SKM-1 treated with dmso at 0.1 percent for 144 hours (cell line): ENCODE measurements around the gene FHOD3.

ENCODE experiments used
- DNase-seq: peaks from one replicate; lab custom pipeline; 2025; ENCODE audit not compliant: unreplicated experiment; lab: John Stamatoyannopoulos, UW

FHOD3 gene

GRCh38 chr18:36613810-36614209 is 316.3 kb downstream of the FHOD3 start:
- no peak for DNase-seq

GRCh38 chr18:36620788-36621187 is 323.3 kb downstream of the FHOD3 start:
- DNase-seq, result no peak

GRCh38 chr18:36622610-36623009 is 325.1 kb downstream of the FHOD3 start:
- DNase-seq, result no peak

DNA sequence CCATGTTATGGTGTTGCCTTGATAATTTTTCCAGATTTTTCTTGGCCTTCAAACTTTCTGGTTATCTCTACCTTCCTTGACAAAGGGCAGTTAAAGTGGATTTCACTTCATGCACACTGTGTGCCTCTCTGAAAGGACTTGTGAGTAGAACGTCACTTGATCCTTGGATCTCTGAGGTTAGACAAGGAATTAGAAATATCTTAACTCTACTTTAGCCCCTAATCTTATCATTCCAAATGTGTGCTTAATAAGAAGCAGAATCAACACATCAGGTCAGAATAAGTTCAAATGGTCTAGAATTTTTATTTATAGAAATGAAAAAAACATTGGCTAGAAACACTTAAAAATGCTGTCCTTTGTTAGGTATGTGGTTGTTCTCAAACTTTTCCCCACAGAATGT is 325.6 kb downstream of the FHOD3 start:
- no peak for DNase-seq

DNA sequence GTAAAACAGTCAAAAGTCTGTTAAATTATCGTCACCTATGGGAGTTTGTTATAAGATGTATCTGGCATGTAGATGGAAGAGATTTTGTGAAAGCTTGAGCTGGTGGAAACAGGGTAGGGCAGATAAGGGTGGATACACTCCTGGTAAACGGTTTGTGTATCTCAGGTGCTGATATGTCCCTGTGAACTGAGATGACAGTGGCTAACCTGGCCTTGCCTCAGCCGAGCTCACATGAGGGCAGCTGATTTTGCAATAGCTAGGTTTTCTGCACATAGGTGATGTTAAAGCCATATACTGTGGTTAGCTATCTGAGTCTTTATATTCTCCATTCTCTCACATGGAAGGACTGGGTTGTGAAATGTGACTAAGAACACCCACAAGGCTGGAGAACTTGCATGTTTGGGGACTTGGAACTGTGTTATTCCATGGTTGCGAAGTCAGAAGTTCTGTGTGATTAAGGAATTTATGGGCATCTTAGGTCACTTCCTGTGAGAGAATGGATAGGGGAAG is 326.2 kb downstream of the FHOD3 start:
- DNase-seq, result no peak

- DNase-seq, result no peak
Measured at GRCh38 chr18:36624451-36625167, 327.1 kb downstream of the FHOD3 start.

GRCh38 chr18:36625386-36625785 is 327.9 kb downstream of the FHOD3 start:
- no peak for DNase-seq

- no peak for DNase-seq
Measured at GRCh38 chr18:36627637-36628036, 330.1 kb downstream of the FHOD3 start.

- no peak for DNase-seq
Measured at GRCh38 chr18:36628435-36629137, 331.1 kb downstream of the FHOD3 start.

DNA sequence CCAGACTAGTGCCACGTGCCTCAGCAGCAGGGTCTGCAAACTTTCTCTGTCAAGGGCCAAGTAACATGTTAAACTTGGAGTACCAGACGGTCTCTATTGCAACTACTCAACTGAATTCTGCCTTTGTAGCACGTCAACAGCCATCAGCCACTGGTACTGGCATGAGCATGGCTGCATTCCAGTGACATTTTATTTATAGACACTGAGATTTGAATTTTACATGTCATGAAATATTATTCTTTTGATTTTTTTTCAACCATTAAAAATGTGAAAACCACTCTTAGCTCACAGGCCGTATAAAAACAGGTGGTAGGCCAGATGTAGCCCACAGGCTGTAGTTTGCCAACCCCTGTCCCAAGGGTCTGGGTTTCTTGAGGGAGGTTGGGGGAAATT is 331.6 kb downstream of the FHOD3 start:
- DNase-seq, result no peak

- no peak for DNase-seq
Measured at GRCh38 chr18:36629836-36630235, 332.3 kb downstream of the FHOD3 start.

DNA sequence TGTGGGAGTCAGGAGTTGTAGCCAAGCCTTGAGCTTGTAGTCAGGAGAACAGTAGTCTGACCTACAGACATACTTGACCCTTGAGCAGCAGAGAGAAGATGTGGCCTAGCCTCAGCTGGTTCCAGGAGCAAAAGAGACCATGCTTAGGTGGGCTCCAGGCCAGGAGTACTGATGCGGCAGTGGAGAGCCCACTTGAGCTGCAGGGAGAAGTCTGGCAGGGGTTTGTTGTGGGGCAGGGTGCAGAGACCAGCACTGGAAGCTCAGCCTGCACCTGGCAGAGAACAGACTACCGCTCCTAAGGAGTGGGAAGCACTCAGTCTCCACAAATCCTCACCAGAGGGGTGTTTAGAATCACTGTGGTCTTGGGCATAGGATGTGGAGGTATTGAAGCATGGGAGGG is 333.4 kb downstream of the FHOD3 start:
- DNase-seq, result no peak

DNA sequence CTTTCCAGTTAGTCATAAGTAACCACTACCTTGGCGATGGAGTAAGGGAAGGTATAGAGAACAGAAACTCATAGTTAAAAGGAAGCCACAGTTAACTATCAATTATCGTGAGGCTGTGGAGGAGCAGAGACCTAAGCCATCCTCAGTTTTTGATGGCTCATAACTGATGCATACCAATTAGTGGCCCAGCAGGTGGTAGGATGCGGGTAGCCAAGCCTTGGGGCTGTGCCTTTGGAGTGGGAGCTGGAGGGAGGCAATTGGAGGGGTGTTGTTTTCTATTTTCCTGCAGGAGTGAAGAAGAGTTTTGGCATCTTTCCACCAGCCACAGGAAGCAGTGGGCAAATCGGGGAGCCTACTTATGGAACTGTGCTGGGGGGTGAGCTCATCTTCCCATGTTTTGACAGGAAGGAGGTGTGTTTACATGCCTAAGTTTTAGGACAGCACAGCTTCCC is 336.5 kb downstream of the FHOD3 start:
- no peak for DNase-seq

DNA sequence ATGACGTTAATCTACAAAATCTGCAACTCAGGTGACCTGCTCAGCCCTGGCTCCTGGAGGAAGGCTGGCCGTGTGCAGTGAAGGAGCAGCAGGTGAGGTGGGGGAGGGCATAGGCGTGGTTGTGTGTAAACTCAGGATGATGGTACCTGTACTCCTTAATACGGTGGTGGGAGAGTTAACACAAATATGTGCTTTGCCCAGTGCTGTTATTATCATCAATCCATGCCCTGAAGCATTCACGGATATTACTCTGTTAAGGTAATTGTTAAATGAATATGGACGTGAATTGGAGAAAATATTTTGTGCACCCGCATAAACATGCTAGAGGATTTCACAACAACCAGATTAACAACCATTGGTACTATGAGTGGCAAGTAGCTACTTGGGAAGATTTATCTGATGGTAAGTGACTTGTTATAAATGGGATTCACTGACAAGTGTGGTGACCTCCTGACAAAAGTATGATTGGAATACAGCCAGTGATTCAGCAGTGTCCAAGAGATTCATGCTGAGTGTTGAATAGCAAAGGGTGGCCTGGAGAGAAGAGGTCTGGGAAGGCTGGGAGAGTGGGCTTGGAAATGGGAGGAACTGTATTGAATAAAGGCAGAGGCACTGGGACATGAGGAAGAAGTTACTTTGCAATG is 337.2 kb downstream of the FHOD3 start:
- DNase-seq, result no peak

GRCh38 chr18:36635414-36636096 is 338.0 kb downstream of the FHOD3 start:
- DNase-seq, result no peak

- DNase-seq, result no peak
Measured at GRCh38 chr18:36636237-36636817, 338.8 kb downstream of the FHOD3 start.

GRCh38 chr18:36638224-36638623 is 340.7 kb downstream of the FHOD3 start:
- DNase-seq, result no peak

GRCh38 chr18:36640021-36640952 is 342.8 kb downstream of the FHOD3 start:
- DNase-seq, result no peak

DNA sequence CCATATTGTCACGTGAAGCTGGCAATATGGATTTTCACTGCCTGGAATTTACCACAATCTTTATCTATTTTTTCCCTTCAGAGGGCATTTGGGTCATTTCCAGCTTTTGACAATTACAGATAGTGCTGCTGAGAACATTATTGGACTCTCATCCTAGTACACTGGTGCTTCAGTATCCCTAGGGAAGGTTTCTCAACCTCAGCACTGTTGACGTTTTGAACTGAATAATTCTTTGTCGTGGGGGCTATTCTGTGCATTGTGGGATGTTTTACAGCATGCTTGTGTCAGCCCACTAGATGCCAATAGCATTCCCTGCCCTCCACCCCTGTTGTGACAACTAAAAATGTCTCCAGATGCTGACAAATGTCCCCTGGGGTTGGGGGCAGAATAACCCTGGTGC is 345.5 kb downstream of the FHOD3 start:
- no peak for DNase-seq

DNA sequence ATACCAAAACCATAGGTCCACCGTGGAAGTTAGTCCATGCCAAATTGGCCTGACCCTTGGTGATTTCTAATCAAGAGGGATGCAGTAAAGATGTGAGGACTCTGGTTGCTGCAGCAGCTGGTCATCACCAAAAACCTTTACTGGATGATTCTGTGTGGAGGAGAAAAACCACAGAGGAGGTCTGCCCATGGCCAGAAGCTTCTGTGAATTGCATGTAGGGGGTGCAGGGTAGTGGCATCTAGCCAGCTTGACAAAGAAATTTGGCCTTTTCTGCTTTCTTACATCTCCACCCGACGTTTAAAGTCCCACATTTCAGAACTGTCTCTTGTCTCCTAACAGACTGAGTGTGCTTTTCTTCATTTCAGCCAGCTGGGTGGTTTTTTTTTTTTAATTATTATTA is 351.3 kb downstream of the FHOD3 start:
- DNase-seq, result no peak
